AG04449 (cell line): Measurements from ENCODE around the gene MRPS14.
A peak's percentile ranks its signal among the peaks of the same experiment; 100 is the strongest.
"Not testable (repeated sequence)": the region's sequence is repeated elsewhere in the genome, so short reads cannot be mapped to it uniquely, and the experiment has no call there.

ENCODE experiments used
- CTCF ChIA-PET: fragments of 350-600 bp; formaldehyde crosslinking; extraction: SDS; loops from one replicate; lab custom pipeline; 2021; ENCODE audit warnings: antibody characterized with exemption; lab: Yijun Ruan, JAX
- POLR2A ChIA-PET: fragments of 400-600, 350-600 bp; formaldehyde crosslinking; extraction: SDS; loops from one replicate; lab custom pipeline; 2020; ENCODE audit warnings: antibody characterized with exemption, inconsistent platforms; lab: Yijun Ruan, JAX
- DNase-seq: peaks from one replicate; pipeline ENCODE4 v3.0.0-alpha.2; 2010; ENCODE audit warnings: low read depth, low spot score
- H3K4me3 ChIP-seq: 2 replicates; pipeline ENCODE4 v1.5.1; 2011; ENCODE audit warnings: low read depth, mild to moderate bottlenecking, control low read depth, low read length
- TF ChIP-seq, protein P1 (sequence below): IDR thresholded peaks from one replicate; pipeline ENCODE4 v1.5.1; 2011; ENCODE audit warnings: mild to moderate bottlenecking, moderate library complexity, low read length, control low read depth, inconsistent platforms; ENCODE audit not compliant: insufficient read depth; ENCODE audit errors: missing control alignments

MRPS14 gene

DNA sequence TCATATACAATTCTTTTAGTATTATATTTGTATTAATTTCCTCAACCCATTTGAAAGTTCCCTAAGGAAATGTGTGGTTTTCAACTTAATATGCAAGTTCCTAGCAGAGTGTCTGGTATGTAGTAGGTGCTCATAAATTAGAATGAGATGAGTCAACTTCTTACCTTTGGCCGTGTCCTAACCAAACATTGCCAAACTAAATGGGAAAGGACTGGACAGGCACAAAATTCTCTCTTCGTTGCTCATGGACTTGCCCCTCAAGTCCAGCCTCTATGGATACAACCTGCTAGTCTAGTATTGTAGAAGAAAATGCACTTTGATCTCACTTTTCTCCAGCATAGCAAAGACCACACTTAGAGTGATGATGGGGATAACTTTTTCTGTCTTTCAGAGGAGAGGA is 11.6 kb upstream of the MRPS14 start:
- CTCF ChIA-PET = no interaction called here
- no peak for DNase-seq
- no peak overlapping the region for H3K4me3 ChIP-seq
- POLR2A ChIA-PET = no interaction called here
- TF ChIP-seq, protein P1, sequence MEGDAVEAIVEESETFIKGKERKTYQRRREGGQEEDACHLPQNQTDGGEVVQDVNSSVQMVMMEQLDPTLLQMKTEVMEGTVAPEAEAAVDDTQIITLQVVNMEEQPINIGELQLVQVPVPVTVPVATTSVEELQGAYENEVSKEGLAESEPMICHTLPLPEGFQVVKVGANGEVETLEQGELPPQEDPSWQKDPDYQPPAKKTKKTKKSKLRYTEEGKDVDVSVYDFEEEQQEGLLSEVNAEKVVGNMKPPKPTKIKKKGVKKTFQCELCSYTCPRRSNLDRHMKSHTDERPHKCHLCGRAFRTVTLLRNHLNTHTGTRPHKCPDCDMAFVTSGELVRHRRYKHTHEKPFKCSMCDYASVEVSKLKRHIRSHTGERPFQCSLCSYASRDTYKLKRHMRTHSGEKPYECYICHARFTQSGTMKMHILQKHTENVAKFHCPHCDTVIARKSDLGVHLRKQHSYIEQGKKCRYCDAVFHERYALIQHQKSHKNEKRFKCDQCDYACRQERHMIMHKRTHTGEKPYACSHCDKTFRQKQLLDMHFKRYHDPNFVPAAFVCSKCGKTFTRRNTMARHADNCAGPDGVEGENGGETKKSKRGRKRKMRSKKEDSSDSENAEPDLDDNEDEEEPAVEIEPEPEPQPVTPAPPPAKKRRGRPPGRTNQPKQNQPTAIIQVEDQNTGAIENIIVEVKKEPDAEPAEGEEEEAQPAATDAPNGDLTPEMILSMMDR = no peak

DNA sequence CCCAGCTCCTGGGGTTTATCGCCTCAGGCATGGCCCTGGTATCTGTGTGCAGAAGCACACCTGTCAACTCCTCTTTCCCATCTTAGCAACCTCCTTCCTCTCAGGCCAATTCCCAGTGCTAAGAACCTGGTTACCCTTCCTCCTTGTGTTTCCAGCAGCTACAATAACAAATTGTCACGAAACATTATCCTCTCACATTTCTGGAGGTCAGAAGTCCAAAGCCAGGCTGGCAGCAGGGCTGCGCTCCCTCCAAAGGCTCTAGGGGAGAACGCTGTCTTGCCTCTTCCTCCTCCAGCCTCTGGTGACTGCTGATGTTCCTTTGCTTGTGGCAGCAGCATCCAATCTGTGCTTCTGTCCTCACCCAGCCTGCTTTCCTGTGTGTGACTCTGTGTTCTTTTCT is 10.7 kb upstream of the MRPS14 start:
- ChIA-PET CTCF (interaction anchor here (1.4 kb wide), 1 partner anchor 118 kb away, joined by 3 read pairs; no protein-coding TSS in a partner anchor), POLR2A (no interaction called here)
- DNase-seq = no peak
- TF ChIP-seq, protein P1 = no peak
- H3K4me3 ChIP-seq = no peak overlapping the region

DNA sequence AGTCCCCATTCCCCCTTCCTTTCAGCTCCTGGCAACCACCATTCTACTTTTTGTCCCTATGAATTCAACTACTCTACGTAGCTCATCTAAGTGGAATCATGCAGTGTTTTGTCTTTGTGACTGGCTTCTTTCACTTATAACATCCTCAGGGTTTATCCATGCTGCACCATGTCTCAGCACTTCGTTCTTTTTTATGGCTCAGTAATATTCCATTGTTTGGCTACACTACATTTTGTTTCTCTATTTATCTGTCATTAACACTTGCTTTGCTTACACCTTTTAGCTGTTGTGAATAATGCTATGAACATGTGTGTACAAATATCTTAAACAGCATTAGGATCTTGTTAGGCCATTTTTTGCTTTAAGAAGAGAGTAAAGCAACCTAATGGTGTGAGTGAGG is 1.5 kb upstream of the MRPS14 start:
- TF ChIP-seq, protein P1 = no peak
- CTCF ChIA-PET = interaction anchor here (1.1 to 2.1 kb wide), 2 partner anchors 121 to 295 kb away, joined by 4 to 7 read pairs; no protein-coding TSS in a partner anchor
- POLR2A ChIA-PET = no interaction called here
- H3K4me3 ChIP-seq = no peak overlapping the region
- DNase-seq = no peak

DNA sequence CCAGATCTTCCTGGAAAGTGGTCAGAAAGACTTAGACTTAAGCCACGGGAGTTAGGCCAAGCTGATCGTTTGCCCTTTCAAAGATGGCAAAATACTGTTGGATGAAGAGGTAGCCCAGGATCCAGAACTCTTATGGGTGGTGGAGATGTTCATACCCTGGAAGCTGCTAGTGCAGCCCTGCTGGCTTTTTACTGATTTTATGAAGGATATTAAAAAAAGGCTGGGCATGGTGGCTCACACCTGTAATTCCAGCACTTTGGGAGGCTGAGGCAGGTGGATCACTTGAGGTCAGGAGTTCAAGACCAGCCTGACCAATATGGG is 657 bp upstream of the MRPS14 start:
- not testable (repeated sequence) for DNase-seq, H3K4me3 ChIP-seq
- POLR2A ChIA-PET = interaction anchor here (0.6 to 1.4 kb wide), 2 partner anchors 24 to 224 kb away, joined by 3 to 35 read pairs; partner anchors contain the start of gene CACYBP
- CTCF ChIA-PET = interaction anchor here (1.0 to 2.1 kb wide), 5 partner anchors 25 to 295 kb away, joined by 3 to 7 read pairs (median 5); no protein-coding TSS in a partner anchor

DNA sequence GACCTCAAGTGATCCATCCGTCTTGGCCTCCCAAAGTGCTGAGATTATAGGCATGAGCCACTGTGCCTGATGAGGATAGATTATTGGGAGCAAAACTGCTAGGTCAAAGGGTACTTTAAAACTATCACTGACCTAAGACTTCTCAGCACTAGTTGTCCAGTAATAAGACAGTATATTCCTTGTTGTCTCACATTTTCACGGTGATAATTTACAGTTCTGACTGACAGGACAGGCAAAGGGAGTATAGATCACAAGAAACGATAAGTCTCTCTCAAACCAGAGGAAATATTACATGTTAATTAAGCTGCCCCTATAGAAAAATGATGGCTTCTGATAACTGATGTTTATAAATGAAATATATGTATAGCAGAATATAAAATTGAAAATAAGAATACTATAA is 3.7 kb downstream of the MRPS14 start:
- POLR2A ChIA-PET = no interaction called here

DNA sequence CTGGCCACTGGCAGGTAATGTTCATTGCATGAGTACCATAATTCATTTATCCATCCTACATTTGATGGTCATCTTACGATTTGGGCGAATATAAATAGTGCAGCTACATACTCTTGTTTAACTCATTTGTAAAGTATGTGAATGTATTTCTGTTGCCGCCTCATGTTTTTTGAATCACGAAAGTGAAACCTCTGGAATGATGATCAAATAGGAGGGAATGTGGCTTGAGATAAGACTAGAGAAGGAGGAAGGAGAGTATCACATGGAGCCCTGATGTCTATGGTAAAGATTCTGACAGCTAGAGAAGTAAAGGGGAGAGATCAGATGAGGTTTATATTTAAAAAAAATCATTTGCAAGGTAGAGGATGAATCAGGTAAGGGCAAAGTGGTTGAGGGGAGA is 8.0 kb downstream of the MRPS14 start:
- CTCF ChIA-PET = interaction anchor here (1.1 to 2.4 kb wide), 5 partner anchors 12 to 245 kb away, joined by 3 to 9 read pairs (median 4); no protein-coding TSS in a partner anchor

More for the DNA sequence above, 3.7 kb downstream of the MRPS14 start:
- CTCF ChIA-PET = interaction anchor here (1.2 kb wide), 1 partner anchor 14 kb away, joined by 3 read pairs; no protein-coding TSS in a partner anchor
- DNase-seq = no peak
- TF ChIP-seq, protein P1 = no peak
- H3K4me3 ChIP-seq = no peak overlapping the region

More for the DNA sequence above, 8.0 kb downstream of the MRPS14 start:
- TF ChIP-seq, protein P1 = no peak
- DNase-seq = peak; percentile 60
- POLR2A ChIA-PET = interaction anchor here (0.6 to 2.2 kb wide), 2 partner anchors 9 to 15 kb away, joined by 3 to 16 read pairs; partner anchors contain the start of gene CACYBP
- no peak overlapping the region for H3K4me3 ChIP-seq
